GM06990 (cell line): Measurements from ENCODE around the gene OSGEPL1.
"Not testable (repeated sequence)": the region's sequence is repeated elsewhere in the genome, so short reads cannot be mapped to it uniquely, and the experiment has no call there.

Experiments used
- DNase-seq: peaks from one replicate; pipeline ENCODE4 v3.0.0-alpha.2; 2011; ENCODE audit not compliant: insufficient read length; ENCODE audit errors: extremely low read depth
- H3K27me3 ChIP-seq: replicated peaks from 2 replicates; pipeline ENCODE4 v1.6.0; 2011; ENCODE audit warnings: low read length; ENCODE audit not compliant: control insufficient read depth, insufficient read depth
- H3K36me3 ChIP-seq: 2 replicates; pipeline ENCODE4 v1.5.1; 2011; ENCODE audit warnings: low read length; ENCODE audit not compliant: control insufficient read depth, insufficient read depth
- H3K4me3 ChIP-seq: replicated peaks from 2 replicates; pipeline ENCODE4 v1.5.1; 2011; ENCODE audit warnings: low read depth, mild to moderate bottlenecking, control low read depth, low read length
- CTCF ChIP-seq: IDR thresholded peaks from 2 replicates; pipeline ENCODE4 v1.5.1; 2011; ENCODE audit warnings: low read length, control low read depth, mild to moderate bottlenecking, inconsistent platforms; ENCODE audit not compliant: insufficient read depth, poor library complexity, severe bottlenecking

OSGEPL1 gene

GRCh38 chr2:189762229-189762550 lies 402 bp downstream of the OSGEPL1 start:
- no peaks in the 10 kb centered on the region for H3K36me3 ChIP-seq
- peak overlapping the region; percentile 66 for H3K4me3 ChIP-seq
- H3K27me3 ChIP-seq = no peaks in the 10 kb centered on the region
- DNase-seq = no peak
- no peak for TF ChIP-seq CTCF

GRCh38 chr2:189760154-189760553 lies 2.4 kb downstream of the OSGEPL1 start:
- not testable (repeated sequence) for DNase-seq, H3K27me3 ChIP-seq

GRCh38 chr2:189756311-189756952 lies 6.2 kb downstream of the OSGEPL1 start:
- H3K27me3 ChIP-seq = no peaks in the 10 kb centered on the region
- H3K36me3 ChIP-seq = no peaks in the 10 kb centered on the region; the same call in 1 of the 2 replicates
- DNase-seq = no peak
- no peak overlapping the region for H3K4me3 ChIP-seq
- TF ChIP-seq CTCF = no peak

More at GRCh38 chr2:189760154-189760553, 2.4 kb downstream of the OSGEPL1 start:
- not testable (repeated sequence) for H3K4me3 ChIP-seq, H3K36me3 ChIP-seq

GRCh38 chr2:189751080-189751658 lies 11.4 kb downstream of the OSGEPL1 start:
- peak; percentile 72 for TF ChIP-seq CTCF
- no peak for DNase-seq
- no peak overlapping the region for H3K4me3 ChIP-seq
- H3K36me3 ChIP-seq = no peaks in the 10 kb centered on the region; the same call in 1 of the 2 replicates
- H3K27me3 ChIP-seq = no peaks in the 10 kb centered on the region

GRCh38 chr2:189729430-189729829 lies 33.2 kb downstream of the OSGEPL1 start:
- no peaks in the 10 kb centered on the region for H3K27me3 ChIP-seq
- DNase-seq = no peak
- H3K36me3 ChIP-seq = no peaks in the 10 kb centered on the region
- H3K4me3 ChIP-seq = no peak overlapping the region
- TF ChIP-seq CTCF = no peak

- no peak for TF ChIP-seq CTCF
- no peaks in the 10 kb centered on the region for H3K36me3 ChIP-seq
- no peak for DNase-seq
- no peak overlapping the region for H3K4me3 ChIP-seq
- H3K27me3 ChIP-seq = no peaks in the 10 kb centered on the region
Observed at GRCh38 chr2:189726849-189727248, 35.7 kb downstream of the OSGEPL1 start.
